ENCODE measurements around the gene TBC1D22B.

Gene TBC1D22B

GRCh38 chr6:37239950-37240713 lies 17.4 kb upstream of the TBC1D22B start:
- DNase-seq (ENCODE audit: low read depth): peak; percentile 74

GRCh38 chr6:37241131-37241530 lies 16.4 kb upstream of the TBC1D22B start:
- no peak for DNase-seq (ENCODE audit: low read depth)

- no peak for DNase-seq (ENCODE audit: low read depth)
Measured at GRCh38 chr6:37241775-37242428, 15.7 kb upstream of the TBC1D22B start.

GRCh38 chr6:37242429-37243052 lies 15.0 kb upstream of the TBC1D22B start:
- no peak for DNase-seq (ENCODE audit: low read depth)

GRCh38 chr6:37243131-37243815 lies 14.3 kb upstream of the TBC1D22B start:
- no peak for DNase-seq (ENCODE audit: low read depth)

- DNase-seq (ENCODE audit: low read depth): no peak
Measured at GRCh38 chr6:37243816-37244370, 13.7 kb upstream of the TBC1D22B start.

- no peak for DNase-seq (ENCODE audit: low read depth)
Measured at GRCh38 chr6:37244430-37245310, 12.9 kb upstream of the TBC1D22B start.

GRCh38 chr6:37251211-37251780 lies 6.3 kb upstream of the TBC1D22B start:
- DNase-seq (ENCODE audit: low read depth): no peak

GRCh38 chr6:37253486-37254007 lies 4.0 kb upstream of the TBC1D22B start:
- no peak for DNase-seq (ENCODE audit: low read depth)

GRCh38 chr6:37254881-37255280 lies 2.7 kb upstream of the TBC1D22B start:
- DNase-seq (ENCODE audit: low read depth): no peak

- DNase-seq (ENCODE audit: low read depth): no peak
Measured at GRCh38 chr6:37256692-37257319, 766 bp upstream of the TBC1D22B start.

GRCh38 chr6:37257320-37257633 lies 295 bp upstream of the TBC1D22B start:
- DNase-seq (ENCODE audit: low read depth): no peak

- DNase-seq (ENCODE audit: low read depth): no peak
Measured at GRCh38 chr6:37258405-37259105, 983 bp downstream of the TBC1D22B start.

GRCh38 chr6:37259191-37259590 lies 1.6 kb downstream of the TBC1D22B start:
- no peak for DNase-seq (ENCODE audit: low read depth)

- no peak for DNase-seq (ENCODE audit: low read depth)
Measured at GRCh38 chr6:37260040-37260439, 2.5 kb downstream of the TBC1D22B start.

GRCh38 chr6:37260444-37260843 lies 2.9 kb downstream of the TBC1D22B start:
- DNase-seq (ENCODE audit: low read depth): no peak

- no peak for DNase-seq (ENCODE audit: low read depth)
Measured at GRCh38 chr6:37261198-37261597, 3.6 kb downstream of the TBC1D22B start.

GRCh38 chr6:37262446-37263026 lies 5.0 kb downstream of the TBC1D22B start:
- no peak for DNase-seq (ENCODE audit: low read depth)

- no peak for DNase-seq (ENCODE audit: low read depth)
Measured at GRCh38 chr6:37265001-37265400, 7.4 kb downstream of the TBC1D22B start.

Data from activated T-cell treated with anti-CD3 and anti-CD28 coated beads for 24 hours (primary cell).